NAMALWA (cell line): ENCODE results near the gene MUC4.
"Not testable (repeated sequence)": the region's sequence is repeated elsewhere in the genome, so short reads cannot be mapped to it uniquely, and the experiment has no call there.

ENCODE experiments used
- DNase-seq: peaks from one replicate; pipeline ENCODE4 v3.0.0-alpha.2; 2015; ENCODE audit warnings: low spot score

MUC4 gene

DNA sequence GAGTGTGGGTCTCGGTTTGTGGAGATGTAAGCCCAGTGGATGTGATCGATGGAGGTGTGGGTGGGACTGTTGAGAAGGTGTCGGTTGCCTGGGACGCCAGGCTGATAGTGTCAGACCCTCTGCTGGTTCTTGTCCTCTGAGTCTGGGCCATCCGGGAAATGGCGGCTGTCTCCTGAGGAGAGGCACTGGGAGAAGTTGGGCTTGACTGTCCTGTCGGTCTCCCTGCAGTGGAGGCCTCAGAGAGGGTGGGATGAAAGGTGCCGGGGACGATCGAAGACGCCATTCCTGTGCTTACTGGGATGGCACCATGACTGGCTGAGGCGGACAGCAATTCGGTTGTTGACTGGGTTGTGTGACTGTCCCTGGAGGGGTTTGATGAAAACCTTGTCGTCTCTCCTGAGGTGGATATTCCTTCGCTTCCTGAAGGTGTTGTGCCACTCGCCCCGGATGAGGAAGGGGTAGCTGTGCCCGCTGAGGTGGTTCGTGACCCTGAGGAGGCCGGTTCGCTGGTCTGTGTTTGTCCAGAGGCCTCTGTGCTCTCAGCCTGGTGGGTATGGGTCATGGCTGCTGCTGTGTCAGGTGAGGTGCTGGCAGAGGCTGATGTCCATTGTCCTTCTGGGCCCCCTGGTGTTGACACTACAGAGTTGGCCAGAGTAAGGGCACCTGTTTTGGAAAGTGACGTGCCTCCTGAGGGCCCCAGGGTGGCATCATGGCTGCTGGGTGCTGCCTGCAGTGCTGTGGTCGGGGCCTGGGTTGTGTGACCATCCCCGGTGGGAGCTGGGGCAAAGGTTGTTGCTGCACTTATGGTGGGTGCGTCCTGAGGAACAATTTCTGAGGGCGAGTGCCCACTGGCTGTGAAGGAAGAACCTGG, 22.8 kb downstream of the MUC4 start:
- DNase-seq: no peak

GRCh38 chr3:195785781-195786405, 25.8 kb downstream of the MUC4 start:
- not testable (repeated sequence) for DNase-seq

GRCh38 chr3:195784031-195784430, 27.7 kb downstream of the MUC4 start:
- DNase-seq: not testable (repeated sequence)

GRCh38 chr3:195781236-195781635, 30.5 kb downstream of the MUC4 start:
- not testable (repeated sequence) for DNase-seq

GRCh38 chr3:195777975-195778374, 33.8 kb downstream of the MUC4 start:
- DNase-seq: no peak

- peak; percentile 32 for DNase-seq
Measured at GRCh38 chr3:195774917-195775316, 36.8 kb downstream of the MUC4 start.

DNA sequence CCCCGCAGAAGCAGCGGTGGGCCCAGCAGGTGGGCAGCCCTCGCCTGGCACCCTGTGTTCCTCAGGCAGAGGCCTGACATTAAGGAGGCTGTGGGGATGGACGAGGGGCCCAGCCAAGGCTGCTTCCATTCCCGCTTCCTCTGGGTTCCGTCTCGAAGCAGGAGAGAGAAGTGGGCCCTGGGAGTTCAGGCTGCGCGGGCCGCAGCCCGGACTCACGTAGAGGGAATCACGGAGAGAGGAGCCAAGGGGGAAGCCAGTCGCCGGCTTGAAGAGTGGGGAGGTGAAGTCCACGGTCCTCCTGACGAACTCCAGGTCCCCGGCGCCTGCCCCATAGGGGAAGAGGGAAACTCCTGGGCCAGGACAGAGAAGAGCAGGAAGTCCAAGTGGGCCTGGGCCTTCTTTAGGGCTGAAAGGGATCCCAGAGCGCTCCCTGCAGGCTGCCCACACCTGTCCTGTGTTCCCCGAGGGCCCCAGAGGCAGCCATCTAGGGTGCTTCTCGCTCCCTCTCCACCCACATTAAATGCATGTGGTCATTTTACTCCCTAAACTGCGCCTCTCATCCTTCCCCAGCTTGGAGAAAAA, 37.7 kb downstream of the MUC4 start:
- no peak for DNase-seq

DNA sequence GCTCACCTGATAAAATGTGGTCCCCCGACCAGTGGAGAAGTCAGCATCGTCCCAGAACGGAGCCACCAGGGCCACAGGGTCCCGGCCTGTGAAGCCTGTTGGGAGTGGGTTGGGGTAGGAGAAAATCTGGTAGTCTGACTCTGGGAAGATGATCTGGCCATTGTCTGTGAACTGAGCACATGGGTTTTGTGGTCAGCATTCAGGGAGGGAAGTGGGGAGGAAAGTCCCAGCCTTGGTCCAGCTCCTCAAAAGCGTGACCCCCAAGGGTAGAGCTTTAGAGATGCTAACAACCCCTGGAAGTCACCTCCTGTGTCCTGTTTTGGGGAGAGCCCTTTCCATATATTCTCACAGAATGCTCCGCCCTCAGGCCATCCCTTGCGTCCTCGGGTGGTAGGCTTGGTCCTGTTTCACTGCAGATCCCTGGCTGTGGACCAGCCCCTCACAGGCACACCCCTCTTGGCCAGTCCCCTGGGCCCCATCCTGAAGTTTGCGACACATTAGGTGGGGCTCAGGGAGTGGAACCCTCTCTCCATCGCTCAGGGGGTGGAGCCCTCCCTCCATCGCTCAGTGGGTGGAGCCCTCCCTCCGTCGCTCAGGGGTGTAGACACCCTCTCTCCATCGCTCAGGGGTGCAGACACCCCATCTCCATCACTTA, 40.0 kb downstream of the MUC4 start:
- no peak for DNase-seq

DNA sequence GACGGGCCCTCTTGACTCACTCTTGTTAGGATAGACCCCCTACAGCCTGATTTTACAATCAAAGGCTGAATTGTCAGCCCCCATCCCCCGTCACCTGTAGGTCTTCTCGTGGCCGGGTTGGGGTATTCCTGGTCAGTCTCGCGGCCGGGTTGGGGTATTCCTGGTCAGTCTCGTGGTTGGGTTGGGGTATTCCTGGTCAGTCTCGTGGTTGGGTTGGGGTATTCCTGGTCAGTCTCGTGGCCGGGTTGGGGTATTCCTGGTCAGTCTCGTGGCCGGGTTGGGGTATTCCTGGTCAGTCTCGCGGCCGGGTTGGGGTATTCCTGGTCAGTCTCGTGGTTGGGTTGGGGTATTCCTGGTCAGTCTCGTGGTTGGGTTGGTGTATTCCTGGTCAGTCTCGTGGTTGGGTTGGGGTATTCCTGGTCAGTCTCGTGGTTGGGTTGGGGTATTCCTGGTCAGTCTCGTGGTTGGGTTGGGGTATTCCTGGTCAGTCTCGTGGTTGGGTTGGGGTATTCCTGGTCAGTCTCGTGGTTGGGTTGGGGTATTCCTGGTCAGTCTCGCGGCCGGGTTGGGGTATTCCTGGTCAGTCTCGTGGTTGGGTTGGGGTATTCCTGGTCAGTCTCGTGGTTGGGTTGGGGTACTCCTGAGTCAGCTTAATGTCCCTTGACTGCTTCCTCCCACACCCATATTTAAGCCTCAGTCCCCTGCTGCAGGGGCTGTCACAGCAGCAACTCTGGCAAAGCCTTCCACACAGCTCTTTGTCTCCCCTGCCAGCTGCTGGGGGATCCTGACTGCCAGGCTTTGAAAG, 40.7 kb downstream of the MUC4 start:
- DNase-seq: not testable (repeated sequence)

DNA sequence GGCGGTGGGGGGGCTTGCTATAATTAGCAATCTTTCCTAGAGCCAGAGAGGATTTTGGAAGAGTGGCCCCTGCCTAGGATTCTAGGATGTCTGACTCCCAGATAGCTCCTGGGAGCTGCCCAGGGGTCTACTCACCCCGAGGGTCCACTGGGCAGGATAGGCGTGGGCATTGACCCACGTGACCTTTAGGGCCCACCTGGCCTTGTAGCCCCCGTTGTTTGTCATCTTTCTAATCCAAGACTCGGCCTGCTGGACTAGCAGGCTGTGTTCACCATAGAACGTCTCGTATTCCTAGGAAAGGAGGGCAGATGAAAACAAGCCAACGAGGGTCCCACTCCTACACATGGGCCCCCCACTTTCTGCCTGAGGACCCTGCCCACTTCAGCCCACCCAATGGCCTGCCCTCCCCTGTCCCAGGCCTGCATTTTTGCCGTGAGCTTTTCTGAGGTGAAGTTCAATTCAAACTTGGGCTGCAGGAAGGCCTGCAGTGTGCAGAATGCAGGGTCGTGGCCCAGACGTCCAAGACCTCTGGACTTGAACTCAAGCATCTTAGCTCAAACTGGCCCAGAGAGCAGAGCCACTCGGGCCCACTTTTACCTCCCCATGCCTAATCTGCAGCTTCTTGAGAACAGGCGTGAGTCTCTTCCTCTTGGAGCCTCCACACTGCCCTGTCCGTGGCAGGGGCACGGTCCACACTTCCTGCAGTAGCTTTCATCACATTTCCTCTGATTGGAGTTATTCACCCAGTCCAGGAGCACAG, 41.5 kb downstream of the MUC4 start:
- no peak for DNase-seq

- DNase-seq: no peak
Measured at GRCh38 chr3:195769551-195769950, 42.2 kb downstream of the MUC4 start.

DNA sequence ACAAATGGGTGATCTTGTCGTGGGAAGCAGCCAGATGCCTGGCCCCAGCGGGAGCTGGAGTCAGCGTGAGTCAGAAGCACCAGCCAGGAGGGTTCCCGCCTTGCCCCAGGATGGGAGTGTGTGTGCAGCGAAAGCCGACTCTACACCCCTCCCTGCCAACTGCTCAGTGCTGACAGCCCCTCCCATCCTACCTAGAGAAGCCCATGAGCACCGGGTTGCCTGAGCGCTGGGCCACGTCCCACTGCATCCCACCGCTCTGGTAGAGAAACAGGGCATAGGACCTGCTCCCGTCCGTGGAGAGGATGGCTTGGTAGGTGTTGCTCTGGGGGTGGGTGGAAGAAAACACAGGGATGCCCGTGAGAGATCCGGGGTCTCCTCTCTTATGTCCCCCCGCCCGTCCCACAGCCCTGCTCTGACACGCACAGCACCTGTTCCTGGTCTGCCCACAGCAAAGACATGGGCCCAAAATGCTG, 42.9 kb downstream of the MUC4 start:
- no peak for DNase-seq

GRCh38 chr3:195768414-195768813, 43.3 kb downstream of the MUC4 start:
- peak; percentile 1 for DNase-seq

- DNase-seq: no peak
Measured at GRCh38 chr3:195767792-195768191, 43.9 kb downstream of the MUC4 start.

- no peak for DNase-seq
Measured at GRCh38 chr3:195766671-195767070, 45.1 kb downstream of the MUC4 start.

DNA sequence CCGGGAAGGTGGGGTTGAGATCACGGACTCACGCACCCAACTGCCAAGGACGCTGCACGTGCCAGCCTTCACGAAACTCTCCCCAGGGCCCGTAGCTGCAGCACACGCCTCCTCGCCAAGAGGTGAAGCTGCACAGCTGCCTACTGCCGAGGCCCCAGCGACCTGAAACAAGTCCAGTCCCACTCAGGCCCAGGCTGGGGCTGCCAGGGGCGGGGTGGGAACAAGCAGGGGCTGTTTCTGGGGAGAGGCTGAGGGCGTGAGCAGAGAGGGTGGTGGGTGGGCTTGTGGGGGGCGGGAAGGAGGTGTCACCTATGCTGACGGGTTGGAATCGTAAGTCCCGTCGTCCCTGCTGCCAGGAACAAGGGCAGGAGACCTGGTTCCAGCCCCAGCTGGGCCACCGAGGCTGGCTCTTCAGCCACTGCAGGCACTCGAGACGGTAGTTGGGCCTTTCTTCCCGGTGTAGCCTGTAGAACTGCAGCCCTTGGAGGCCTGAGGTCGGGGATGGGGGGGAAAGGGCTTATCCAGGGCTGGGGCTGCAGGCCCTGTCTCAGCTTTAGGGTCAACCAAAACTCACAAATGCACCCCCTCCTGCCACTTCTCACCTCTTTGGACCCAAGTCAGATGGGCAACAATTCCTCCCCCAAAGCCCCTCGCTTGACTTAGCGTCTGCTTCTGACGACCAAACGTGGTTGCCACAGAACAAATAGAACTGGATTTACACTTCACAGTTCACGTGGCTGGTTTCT, 46.6 kb downstream of the MUC4 start:
- DNase-seq: no peak

- DNase-seq: no peak
Measured at GRCh38 chr3:195763843-195764825, 47.6 kb downstream of the MUC4 start.

DNA sequence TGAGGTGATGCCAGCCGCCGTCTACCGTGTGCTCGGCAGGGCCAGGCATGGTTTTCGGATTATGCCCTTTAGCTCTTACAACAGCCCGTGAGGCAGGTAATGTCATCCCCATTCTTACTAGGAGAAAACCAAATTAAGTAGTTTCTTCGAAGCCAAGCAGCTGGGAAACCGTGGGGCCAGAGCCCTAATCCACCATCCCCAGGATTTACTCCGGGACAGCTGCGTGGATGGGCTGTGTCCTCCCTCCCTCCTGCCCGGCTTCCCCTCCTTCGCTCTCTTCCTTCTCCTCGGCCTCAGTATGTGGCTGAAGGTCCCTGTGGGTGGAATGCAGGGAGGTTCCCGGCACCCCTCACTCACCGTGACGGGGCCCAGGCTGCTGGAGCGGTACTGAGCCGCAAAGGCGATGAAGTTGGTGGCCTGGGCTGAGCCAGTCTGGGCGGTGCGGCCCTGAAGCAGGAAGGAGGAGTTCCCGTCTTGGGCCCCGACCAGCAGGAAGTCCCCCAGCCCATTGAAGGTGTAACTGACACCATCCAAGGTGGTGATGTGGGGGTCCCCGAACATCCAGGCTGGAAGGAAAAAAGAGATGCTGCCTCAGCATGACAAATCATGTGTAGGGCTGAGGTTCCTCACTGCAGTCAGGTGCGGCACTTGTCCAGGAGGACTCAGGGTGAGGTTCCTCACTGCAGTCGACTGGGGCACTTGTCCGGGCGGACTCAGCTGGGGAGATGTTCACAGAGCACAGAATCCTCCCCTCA, 48.5 kb downstream of the MUC4 start:
- DNase-seq: no peak
